H1 (cell line): ENCODE measurements around the gene GABRR3. TPM values are rescaled to one million over a fixed set of nuclear protein-coding genes. Genes with fewer than 3 reads are reported as not detected.

Experiments
- CTCF ChIA-PET: fragments of 300-600 bp; sonication (Branson Sonifier 250); formaldehyde crosslinking; loops from one replicate; lab custom pipeline; 2021; ENCODE audit not compliant: partially characterized antibody; lab: Charles Lee
- POLR2A ChIA-PET: fragments of 300-600 bp; sonication (Branson Sonifier 250); formaldehyde crosslinking; loops from one replicate; lab custom pipeline; 2021; ENCODE audit warnings: inconsistent platforms; ENCODE audit not compliant: partially characterized antibody; lab: Charles Lee
- DNase-seq, 2 experiments: peaks; one replicate each; pipeline versions ENCODE4 v3.0.0 to v3.0.0-alpha.2; 2010 to 2022; ENCODE audit warnings: low spot score in 2 of 2, low read depth in 1 of 2, mixed read lengths in 1 of 2
- FAIRE-seq: peaks from 2 replicates; lab custom pipeline; 2011; peaks lifted over from hg19 to GRCh38; lab: Jason Lieb, UNC
- H2AFZ ChIP-seq: 2 replicates; pipeline ENCODE4 v1.8.1; 2012; ENCODE audit warnings: low read length, inconsistent platforms
- H2AK5ac ChIP-seq: 2 replicates; pipeline ENCODE4 v1.6.1; 2013; ENCODE audit warnings: low read depth, low read length
- H2BK120ac ChIP-seq: replicated peaks from 2 replicates; pipeline ENCODE3; 2013; ENCODE audit warnings: low read depth, low read length, inconsistent platforms
- H2BK12ac ChIP-seq: 2 replicates; pipeline ENCODE4 v1.6.1; 2013; ENCODE audit warnings: low read depth, low read length
- H2BK15ac ChIP-seq: 2 replicates; pipeline ENCODE4 v1.6.1; 2013; ENCODE audit warnings: low read length
- H2BK20ac ChIP-seq: 2 replicates; pipeline ENCODE4 v1.6.1; 2013; ENCODE audit warnings: low read length
- H2BK5ac ChIP-seq: 2 replicates; pipeline ENCODE4 v1.6.1; 2013; ENCODE audit warnings: low read depth, low read length
- H3K14ac ChIP-seq: 2 replicates; pipeline ENCODE4 v1.6.1; 2013; ENCODE audit warnings: inconsistent platforms; ENCODE audit not compliant: insufficient read length
- H3K18ac ChIP-seq: 2 replicates; pipeline ENCODE4 v1.6.1; 2013; ENCODE audit warnings: low read length; ENCODE audit errors: extremely low read depth
- H3K23ac ChIP-seq: 2 replicates; pipeline ENCODE4 v1.6.1; 2013; ENCODE audit warnings: inconsistent platforms; ENCODE audit not compliant: insufficient read length
- H3K23me2 ChIP-seq: 2 replicates; pipeline ENCODE4 v1.6.1; 2013; ENCODE audit warnings: low read depth, low read length
- H3K27ac ChIP-seq: 2 replicates; pipeline ENCODE4 v1.6.1; 2011; ENCODE audit warnings: low read depth, low read length, inconsistent platforms
- H3K27me3 ChIP-seq, 4 experiments: replicated peaks in 1 of 4; 1 replicate in 1 of 4; 2 replicates in 3 of 4; pipeline versions ENCODE4 v1.6.1 to v1.8.1; 2011 to 2013; ENCODE audit warnings: low read length in 3 of 4, mild to moderate bottlenecking in 3 of 4, inconsistent platforms in 2 of 4, mixed read lengths in 2 of 4, moderate library complexity in 1 of 4; ENCODE audit not compliant: control insufficient read depth in 3 of 4, insufficient read depth in 3 of 4; ENCODE audit errors: extremely low read depth in 1 of 4
- H3K36me3 ChIP-seq, 4 experiments: 2 replicates each; pipeline versions ENCODE4 v1.6.1 to v1.8.1; 2011 to 2013; ENCODE audit warnings: mild to moderate bottlenecking in 4 of 4, low read length in 3 of 4, moderate library complexity in 2 of 4, control low read depth in 1 of 4, inconsistent platforms in 1 of 4; ENCODE audit not compliant: insufficient read depth in 4 of 4, control insufficient read depth in 2 of 4
- H3K4ac ChIP-seq: replicated peaks from 2 replicates; pipeline ENCODE3; 2013; ENCODE audit warnings: low read length, low read depth, mixed read lengths, inconsistent platforms; ENCODE audit not compliant: insufficient read length
- H3K4me1 ChIP-seq, 4 experiments: replicated peaks in 1 of 4; 1 replicate in 1 of 4; 2 replicates in 3 of 4; pipeline versions ENCODE4 v1.6.1 to v1.8.1; 2011 to 2013; ENCODE audit warnings: low read length in 3 of 4, inconsistent platforms in 2 of 4, mixed read lengths in 1 of 4; ENCODE audit not compliant: insufficient read depth in 4 of 4, control insufficient read depth in 3 of 4
- H3K4me2 ChIP-seq, 2 experiments: 2 replicates each; pipeline versions ENCODE4 v1.6.1 to v1.8.1; 2011 to 2013; ENCODE audit warnings: low read depth in 2 of 2, low read length in 2 of 2, control low read depth in 1 of 2, inconsistent platforms in 1 of 2, mild to moderate bottlenecking in 1 of 2; ENCODE audit not compliant: insufficient read depth in 1 of 2
- H3K4me3 ChIP-seq, 4 experiments: fragments of 200-600, 300-600 bp in 1 of 4; sonication (generic), shearing (Covaris generic), sonication (Bioruptor Twin) in 1 of 4; 2 replicates each; pipeline versions ENCODE4 v1.5.1 to v1.8.1; 2011 to 2016; ENCODE audit warnings: low read length in 4 of 4, low read depth in 3 of 4, control low read depth in 2 of 4, inconsistent platforms in 2 of 4, mild to moderate bottlenecking in 2 of 4, mixed read lengths in 1 of 4, moderate library complexity in 1 of 4; ENCODE audit not compliant: insufficient read depth in 2 of 4; ENCODE audit errors: extremely low read depth in 1 of 4
- H3K56ac ChIP-seq: replicated peaks from 2 replicates; pipeline ENCODE3; 2013; ENCODE audit warnings: low read depth, mild to moderate bottlenecking, mixed read lengths, low read length, inconsistent platforms; ENCODE audit not compliant: insufficient read length
- H3K79me1 ChIP-seq: 2 replicates; pipeline ENCODE4 v1.6.1; 2013; ENCODE audit warnings: low read depth, low read length, control low read depth
- H3K79me2 ChIP-seq, 2 experiments: 2 replicates each; pipeline versions ENCODE4 v1.6.1 to v1.8.1; 2012 to 2013; ENCODE audit warnings: low read length in 2 of 2, mild to moderate bottlenecking in 2 of 2, inconsistent platforms in 1 of 2; ENCODE audit not compliant: insufficient read depth in 2 of 2, control insufficient read depth in 1 of 2
- H3K9ac ChIP-seq, 4 experiments: replicated peaks in 1 of 4; 1 replicate in 1 of 4; 2 replicates in 3 of 4; pipeline versions ENCODE4 v1.6.1 to v1.8.1; 2011 to 2013; ENCODE audit warnings: low read depth in 3 of 4, low read length in 3 of 4, control low read depth in 2 of 4, mild to moderate bottlenecking in 2 of 4, moderate library complexity in 2 of 4, inconsistent platforms in 1 of 4; ENCODE audit errors: extremely low read depth in 1 of 4
- H3K9me3 ChIP-seq, 2 experiments: 2 replicates each; pipeline versions ENCODE4 v1.6.1 to v1.8.1; 2012 to 2013; ENCODE audit warnings: mild to moderate bottlenecking in 2 of 2, moderate library complexity in 2 of 2, control low read depth in 1 of 2, inconsistent platforms in 1 of 2, low read depth in 1 of 2, low read length in 1 of 2, mixed read lengths in 1 of 2; ENCODE audit not compliant: insufficient read depth in 2 of 2
- H4K20me1 ChIP-seq, 2 experiments: replicated peaks in 1 of 2; 2 replicates each; pipeline versions ENCODE3 to v1.8.1; 2011 to 2013; ENCODE audit warnings: inconsistent platforms in 2 of 2, low read length in 2 of 2, mild to moderate bottlenecking in 1 of 2; ENCODE audit not compliant: insufficient read depth in 2 of 2, control insufficient read depth in 1 of 2
- H4K5ac ChIP-seq: 2 replicates; pipeline ENCODE4 v1.6.1; 2013; ENCODE audit warnings: low read length, low read depth, mixed read lengths, inconsistent platforms; ENCODE audit not compliant: insufficient read length
- H4K8ac ChIP-seq: 2 replicates; pipeline ENCODE4 v1.8.0; 2013; ENCODE audit warnings: mild to moderate bottlenecking, moderate library complexity, low read length, inconsistent platforms; ENCODE audit not compliant: insufficient read depth; ENCODE audit errors: extremely low read depth
- H4K91ac ChIP-seq: replicated peaks from 2 replicates; pipeline ENCODE3; 2013; ENCODE audit warnings: low read length, mixed read lengths, inconsistent platforms; ENCODE audit not compliant: insufficient read length
- ASH2L ChIP-seq: fragments of 200-600, 300-600 bp; sonication (generic); IDR thresholded peaks from one replicate; pipeline ENCODE4 v1.7.1; 2017; ENCODE audit warnings: low read length
- ATF2 ChIP-seq: IDR thresholded peaks from 2 replicates; pipeline ENCODE4 v1.6.1; 2012; ENCODE audit warnings: low read length, inconsistent platforms
- CBX5 ChIP-seq: fragments of 300-800, 300-1000 bp; sonication (generic); IDR thresholded peaks from 2 replicates; pipeline ENCODE4 v1.7.1; 2016; ENCODE audit warnings: antibody characterized with exemption, low read length, low read depth
- EP300 ChIP-seq, 2 experiments: IDR thresholded peaks; 1 replicate in 1 of 2; 2 replicates in 1 of 2; pipeline ENCODE4 v1.6.1; 2011 to 2012; ENCODE audit warnings: low read depth in 2 of 2, low read length in 2 of 2, mild to moderate bottlenecking in 2 of 2, borderline replicate concordance in 1 of 2, inconsistent platforms in 1 of 2, moderate library complexity in 1 of 2
- EZH2 ChIP-seq: fragments of 200-600 bp; sonication (generic); IDR thresholded peaks from 2 replicates; pipeline ENCODE4 v1.7.1; 2012; ENCODE audit warnings: low read depth, mild to moderate bottlenecking, moderate library complexity, low read length, inconsistent platforms; ENCODE audit not compliant: severe bottlenecking
- NRF1 ChIP-seq: IDR thresholded peaks from 2 replicates; pipeline ENCODE4 v1.6.1; 2011; ENCODE audit warnings: mild to moderate bottlenecking, low read depth, low read length, improper control_type of control experiment
- POLR2A ChIP-seq, 2 experiments: IDR thresholded peaks; 1 replicate in 1 of 2; 2 replicates in 1 of 2; pipeline ENCODE4 v1.6.1; 2011; ENCODE audit warnings: low read depth in 2 of 2, low read length in 2 of 2, mild to moderate bottlenecking in 2 of 2; ENCODE audit errors: control extremely low read depth in 1 of 2
- POLR2AphosphoS5 ChIP-seq: IDR thresholded peaks from 2 replicates; pipeline ENCODE4 v1.6.1; 2011; ENCODE audit warnings: low read depth, low read length
- RBBP5 ChIP-seq: IDR thresholded peaks from 2 replicates; pipeline ENCODE4 v1.7.1; 2012; ENCODE audit warnings: low read depth, mild to moderate bottlenecking, inconsistent platforms, low read length, moderate library complexity, borderline replicate concordance
- RXRA ChIP-seq: IDR thresholded peaks from 2 replicates; pipeline ENCODE4 v1.6.1; 2011; ENCODE audit warnings: low read depth, mild to moderate bottlenecking, low read length, moderate library complexity; ENCODE audit not compliant: insufficient read depth
- SP1 ChIP-seq: IDR thresholded peaks from 2 replicates; pipeline ENCODE4 v1.6.1; 2011; ENCODE audit warnings: low read depth, low read length
- whole genome bisulfite sequencing, 2 experiments: shearing (Covaris generic) in 1 of 2; methylation state at CpG; one replicate each; pipeline versions ENCODE4 v1.1.6 to v1.1.7; 2013 to 2015; ENCODE audit warnings: low lambda C conversion rate in 2 of 2, mixed read lengths in 2 of 2, inconsistent platforms in 1 of 2, low coverage in 1 of 2, missing lambda C conversion rate in 1 of 2; ENCODE audit not compliant: insufficient replicate concordance in 2 of 2, insufficient coverage in 1 of 2, insufficient read length in 1 of 2; ENCODE audit errors: extremely low coverage in 1 of 2, missing lambda C conversion rate in 1 of 2; 5-methylcytosine and 5-hydroxymethylcytosine counted together
- polyA plus RNA-seq, 7 experiments: library from polyadenylated mRNA; depleted of rRNA in 3 of 7; stranded (reverse) in 5 of 7; unstranded in 2 of 7; fragments of >200 nt in 5 of 7; fragments of 200-250 nt in 2 of 7; gene quantifications; 1 replicate in 5 of 7; 2 replicates in 1 of 7; 4 replicates in 1 of 7; pipeline versions ENCODE4 v1.2.1 to v1.2.3, GENCODE V29; 2011 to 2013; ENCODE audit warnings: missing spikeins in 2 of 7, mixed read lengths in 2 of 7
- total RNA-seq: library from RNA; stranded (reverse); fragmentation: NEBNext Ultra II Directional; extraction: Animal tissue kit (Norgen Biotek cat#: 25700); gene quantifications from 2 replicates; pipeline ENCODE4 v1.2.1, GENCODE V29; 2021
- TF ChIP-seq, protein P1 (sequence below): IDR thresholded peaks from 2 replicates; pipeline ENCODE4 v1.6.1; 2011; ENCODE audit warnings: low read length, improper control_type of control experiment

Gene GABRR3
- total and polyA plus RNA-seq, 2 of the 8 experiments (the other 6 are each of a cell fraction or from before 2014, with no cell fraction given) = not detected

GRCh38 chr3:98032904-98033303 lies 2.2 kb downstream of the GABRR3 start:
- Histone ChIP-seq H2BK15ac (no peak overlapping the region), H3K4me3 (no peak overlapping the region), H2AK5ac (no peak overlapping the region), H2BK120ac (no peak overlapping the region), H3K56ac (no peak overlapping the region), H2AFZ (no peak overlapping the region), H4K91ac (no peak overlapping the region), H3K4me1 (peaks cover 0 to 3% (median 0%) of the 10 kb centered on the region in 4 experiments; a peak in 1 of 7 replicates), H2BK20ac (no peak overlapping the region), H4K5ac (no peak overlapping the region), H3K27me3 (no peaks in the 10 kb centered on the region), H3K4ac (no peak overlapping the region), H3K4me2 (no peak overlapping the region), H3K14ac (no peak overlapping the region), H3K9ac (no peak overlapping the region), H3K36me3 (no peaks in the 10 kb centered on the region), H4K8ac (no peak overlapping the region), H3K9me3 (no peaks in the 10 kb centered on the region), H4K20me1 (no peaks in the 10 kb centered on the region), H3K23ac (no peak overlapping the region), H3K79me2 (no peaks in the 10 kb centered on the region), H2BK12ac (no peak overlapping the region), H3K18ac (no peak overlapping the region), H3K27ac (no peak overlapping the region), H3K79me1 (no peaks in the 10 kb centered on the region), H2BK5ac (no peak overlapping the region), H3K23me2 (no peaks in the 10 kb centered on the region)
- TF ChIP-seq CBX5 (no peak), POLR2A (IDR thresholded peaks at IDR 0.05; ENCODE audit: control extremely low read depth in 1 of 2, low read depth in 2 of 2, low read length in 2 of 2) (no peak), EP300 (IDR thresholded peaks at IDR 0.05; ENCODE audit: borderline replicate concordance in 1 of 2, low read depth in 2 of 2, low read length in 2 of 2) (no peak), POLR2AphosphoS5 (no peak), EZH2 (no peak), SP1 (no peak), RXRA (no peak), NRF1 (no peak), RBBP5 (no peak), ASH2L (no peak), ATF2 (no peak)
- TF ChIP-seq, protein P1, sequence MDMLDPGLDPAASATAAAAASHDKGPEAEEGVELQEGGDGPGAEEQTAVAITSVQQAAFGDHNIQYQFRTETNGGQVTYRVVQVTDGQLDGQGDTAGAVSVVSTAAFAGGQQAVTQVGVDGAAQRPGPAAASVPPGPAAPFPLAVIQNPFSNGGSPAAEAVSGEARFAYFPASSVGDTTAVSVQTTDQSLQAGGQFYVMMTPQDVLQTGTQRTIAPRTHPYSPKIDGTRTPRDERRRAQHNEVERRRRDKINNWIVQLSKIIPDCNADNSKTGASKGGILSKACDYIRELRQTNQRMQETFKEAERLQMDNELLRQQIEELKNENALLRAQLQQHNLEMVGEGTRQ = no peak
- ChIA-PET POLR2A (no interaction called here), CTCF (interaction anchor here (1.1 kb wide), 1 partner anchor 296 kb away, joined by 3 read pairs; no protein-coding TSS in a partner anchor)
- no peak for FAIRE-seq
- WGBS, 2 experiments = 74% methylated on average over 1 of the region's 1 CpG; no CpG with 5 or more reads in 1 of the 2 experiments
- no peak for DNase-seq
